ENCODE measurements around the gene HLA-DQA2.
"Not testable (repeated sequence)": the region's sequence is repeated elsewhere in the genome, so short reads cannot be mapped to it uniquely, and the experiment has no call there.

HLA-DQA2 gene

GRCh38 chr6:32741031-32741960 lies at the start of gene HLA-DQA2:
TSS of gene HLA-DQA2 (plus strand) at chr6:32741391. CDS start at chr6:32741444, 53 bp downstream.
- DNase-seq (ENCODE audit: low spot score), result no peak

- peak; percentile 58 for DNase-seq (ENCODE audit: low spot score)
These were observed 49.2 kb upstream of the HLA-DQA2 start for GRCh38 chr6:32692019-32692418.

- DNase-seq (ENCODE audit: low spot score), result no peak
These were observed 44.2 kb upstream of the HLA-DQA2 start for GRCh38 chr6:32697031-32697430.

- peak; percentile 58 for DNase-seq (ENCODE audit: low spot score)
These were observed 40.7 kb upstream of the HLA-DQA2 start for GRCh38 chr6:32700391-32701040.

GRCh38 chr6:32703347-32703746 lies 37.8 kb upstream of the HLA-DQA2 start:
- DNase-seq (ENCODE audit: low spot score), result no peak

- DNase-seq (ENCODE audit: low spot score), result not testable (repeated sequence)
These were observed 36.0 kb upstream of the HLA-DQA2 start for GRCh38 chr6:32705164-32705563.

GRCh38 chr6:32709625-32710024 lies 31.6 kb upstream of the HLA-DQA2 start:
- no peak for DNase-seq (ENCODE audit: low spot score)

- DNase-seq (ENCODE audit: low spot score), result no peak
These were observed 27.9 kb upstream of the HLA-DQA2 start for GRCh38 chr6:32713241-32713640.

GRCh38 chr6:32716396-32716795 lies 24.8 kb upstream of the HLA-DQA2 start:
- no peak for DNase-seq (ENCODE audit: low spot score)

GRCh38 chr6:32718879-32719278 lies 22.3 kb upstream of the HLA-DQA2 start:
- no peak for DNase-seq (ENCODE audit: low spot score)

- no peak for DNase-seq (ENCODE audit: low spot score)
These were observed 3.1 kb upstream of the HLA-DQA2 start for GRCh38 chr6:32738126-32738525.

- DNase-seq (ENCODE audit: low spot score), result no peak
These were observed 1.2 kb downstream of the HLA-DQA2 start for GRCh38 chr6:32742374-32742773.

- no peak for DNase-seq (ENCODE audit: low spot score)
These were observed 3.6 kb downstream of the HLA-DQA2 start for GRCh38 chr6:32744776-32745175.

- not testable (repeated sequence) for DNase-seq (ENCODE audit: low spot score)
These were observed 4.5 kb downstream of the HLA-DQA2 start for GRCh38 chr6:32745649-32746048.

GRCh38 chr6:32752580-32752979 lies 11.4 kb downstream of the HLA-DQA2 start:
- DNase-seq (ENCODE audit: low spot score), result no peak

- DNase-seq (ENCODE audit: low spot score), result no peak
These were observed 18.5 kb downstream of the HLA-DQA2 start for GRCh38 chr6:32759669-32760068.

- no peak for DNase-seq (ENCODE audit: low spot score)
These were observed 19.9 kb downstream of the HLA-DQA2 start for GRCh38 chr6:32761072-32761471.

GRCh38 chr6:32761548-32761947 lies 20.4 kb downstream of the HLA-DQA2 start:
- no peak for DNase-seq (ENCODE audit: low spot score)

- no peak for DNase-seq (ENCODE audit: low spot score)
These were observed 22.2 kb downstream of the HLA-DQA2 start, which contains the start of gene HLA-DQB2 for GRCh38 chr6:32763421-32763820. TSS of gene HLA-DQB2 (minus strand) at chr6:32763532. CDS start at chr6:32763470, 62 bp downstream.

- no peak for DNase-seq (ENCODE audit: low spot score)
These were observed 22.9 kb downstream of the HLA-DQA2 start for GRCh38 chr6:32764048-32764447.

GRCh38 chr6:32772656-32773055 lies 31.5 kb downstream of the HLA-DQA2 start:
- no peak for DNase-seq (ENCODE audit: low spot score)

- DNase-seq (ENCODE audit: low spot score), result no peak
These were observed 33.2 kb downstream of the HLA-DQA2 start for GRCh38 chr6:32774426-32774825.

- no peak for DNase-seq (ENCODE audit: low spot score)
These were observed 33.9 kb downstream of the HLA-DQA2 start for GRCh38 chr6:32775071-32775470.
